ENCODE measurements around the gene LIPN.

- TF ChIP-seq, protein P1, sequence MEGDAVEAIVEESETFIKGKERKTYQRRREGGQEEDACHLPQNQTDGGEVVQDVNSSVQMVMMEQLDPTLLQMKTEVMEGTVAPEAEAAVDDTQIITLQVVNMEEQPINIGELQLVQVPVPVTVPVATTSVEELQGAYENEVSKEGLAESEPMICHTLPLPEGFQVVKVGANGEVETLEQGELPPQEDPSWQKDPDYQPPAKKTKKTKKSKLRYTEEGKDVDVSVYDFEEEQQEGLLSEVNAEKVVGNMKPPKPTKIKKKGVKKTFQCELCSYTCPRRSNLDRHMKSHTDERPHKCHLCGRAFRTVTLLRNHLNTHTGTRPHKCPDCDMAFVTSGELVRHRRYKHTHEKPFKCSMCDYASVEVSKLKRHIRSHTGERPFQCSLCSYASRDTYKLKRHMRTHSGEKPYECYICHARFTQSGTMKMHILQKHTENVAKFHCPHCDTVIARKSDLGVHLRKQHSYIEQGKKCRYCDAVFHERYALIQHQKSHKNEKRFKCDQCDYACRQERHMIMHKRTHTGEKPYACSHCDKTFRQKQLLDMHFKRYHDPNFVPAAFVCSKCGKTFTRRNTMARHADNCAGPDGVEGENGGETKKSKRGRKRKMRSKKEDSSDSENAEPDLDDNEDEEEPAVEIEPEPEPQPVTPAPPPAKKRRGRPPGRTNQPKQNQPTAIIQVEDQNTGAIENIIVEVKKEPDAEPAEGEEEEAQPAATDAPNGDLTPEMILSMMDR (IDR thresholded peaks at IDR 0.05; ENCODE audit: extremely low read depth in 1 of 2, insufficient read depth in 1 of 2, low read depth in 1 of 2, low read length in 2 of 2), result no peak
- TF ChIP-seq POLR2A (IDR thresholded peaks at IDR 0.05; ENCODE audit: low read depth, low read length) (no peak), EZH2 (IDR thresholded peaks at IDR 0.05; ENCODE audit: borderline replicate concordance, low read depth, low read length, severe bottlenecking) (no peak), POLR2AphosphoS5 (IDR thresholded peaks at IDR 0.05; ENCODE audit: insufficient read depth, low read depth, low read length) (no peak), JUN (IDR thresholded peaks at IDR 0.05; ENCODE audit: borderline replicate concordance, insufficient read depth, insufficient read length, low read depth) (no peak), FOS (IDR thresholded peaks at IDR 0.05; ENCODE audit: borderline replicate concordance, insufficient read depth, low read length) (no peak), MYC (IDR thresholded peaks at IDR 0.05; ENCODE audit: low read depth, low read length) (no peak), GATA2 (IDR thresholded peaks at IDR 0.05; ENCODE audit: insufficient read depth, insufficient read length, low read depth, low read length) (no peak)
- TF ChIP-seq, protein P2, sequence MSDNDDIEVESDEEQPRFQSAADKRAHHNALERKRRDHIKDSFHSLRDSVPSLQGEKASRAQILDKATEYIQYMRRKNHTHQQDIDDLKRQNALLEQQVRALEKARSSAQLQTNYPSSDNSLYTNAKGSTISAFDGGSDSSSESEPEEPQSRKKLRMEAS (IDR thresholded peaks at IDR 0.05; ENCODE audit: insufficient read depth, insufficient read length), result no peak
Measured at GRCh38 chr10:88715517-88715916, 44.3 kb upstream of the LIPN start.

Data from endothelial cell of umbilical vein (primary cell).